Stimulated activated effector memory CD8-positive, alpha-beta T cell treated with anti-CD3 and anti-CD28 coated beads, Interleukin-12 subunit alpha, Interleukin-12 subunit beta, amount 100 ng/mL, for 72 hours (primary cell): ENCODE data around the gene EVI5L.

Source experiments
- ATAC-seq: fragments of 150-1000 bp; cut with Tn5 transposase; 2 replicates; pipeline ENCODE4 v1.10.0; 2021
- DNase-seq, 2 donors: peaks; one replicate each; pipeline ENCODE4 v3.0.0; 2021 to 2022; ENCODE audit warnings: low spot score in 2 of 2
- H3K27ac Mint-ChIP-seq: one replicate; pipeline ENCODE4 v1.8.0; 2022; ENCODE audit warnings: mild to moderate bottlenecking, mixed read lengths
- H3K36me3 Mint-ChIP-seq: one replicate; pipeline ENCODE4 v1.8.0; 2022; ENCODE audit warnings: mild to moderate bottlenecking, mixed read lengths
- H3K4me1 Mint-ChIP-seq: one replicate; pipeline ENCODE4 v1.8.0; 2022; ENCODE audit warnings: mixed read lengths
- H3K4me3 Mint-ChIP-seq: one replicate; pipeline ENCODE4 v1.8.0; 2022; ENCODE audit warnings: mild to moderate bottlenecking, mixed read lengths
- H3K9me3 Mint-ChIP-seq: one replicate; pipeline ENCODE4 v1.8.0; 2022; ENCODE audit warnings: mixed read lengths

The EVI5L gene

DNA sequence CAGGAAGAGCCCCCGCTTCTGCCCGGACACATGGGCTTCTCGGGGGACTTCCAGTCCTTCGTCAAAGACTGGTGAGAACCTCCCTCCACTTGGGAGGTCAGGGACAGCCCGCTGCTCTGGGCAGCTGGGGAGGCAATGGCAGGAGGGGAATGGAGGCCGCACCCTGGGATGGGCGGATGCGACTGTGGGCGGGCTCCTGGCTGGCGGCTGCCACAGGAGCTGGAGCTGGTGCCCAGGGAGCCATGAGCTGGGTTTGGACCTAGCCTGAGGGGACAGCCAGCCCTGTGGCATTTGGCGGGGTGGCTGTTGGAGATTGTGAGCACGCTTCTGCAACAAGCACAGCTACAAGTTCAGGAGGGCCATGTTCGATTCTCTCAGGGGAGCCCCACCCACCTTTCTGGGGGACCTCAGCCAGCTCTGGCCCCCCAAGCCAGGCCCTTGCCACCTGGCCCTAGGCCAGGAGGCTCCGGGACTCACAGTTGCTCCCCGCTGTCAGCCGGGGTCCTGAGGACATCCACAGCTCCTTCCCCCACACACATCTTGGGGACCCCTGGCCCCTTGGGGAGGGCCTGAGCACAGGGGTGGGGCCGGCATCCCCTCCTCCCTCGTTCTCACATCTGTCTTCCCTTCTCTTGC lies 81.6 kb downstream of the EVI5L start:
- peaks cover 23% of the 10 kb centered on the region for H3K4me1 Mint-ChIP-seq

GRCh38 chr19:7912144-7912696 lies 82.2 kb downstream of the EVI5L start:
- Mint-ChIP-seq H3K36me3 (peaks cover 21% of the 10 kb centered on the region), H3K4me1 (peaks cover 20% of the 10 kb centered on the region), H3K9me3 (no peaks in the 10 kb centered on the region), H3K4me3 (no peak overlapping the region), H3K27ac (no peak overlapping the region)
- no peak for DNase-seq
- ATAC-seq = no peak

More for the DNA sequence above, 81.6 kb downstream of the EVI5L start:
- Mint-ChIP-seq H3K9me3 (no peaks in the 10 kb centered on the region), H3K36me3 (peaks cover 26% of the 10 kb centered on the region), H3K27ac (no peak overlapping the region), H3K4me3 (no peak overlapping the region)
- peak in 1 of 2 donors; percentile 49 for DNase-seq
- no peak for ATAC-seq

- no peak overlapping the region for H3K27ac Mint-ChIP-seq
Measured at GRCh38 chr19:7912697-7913564, 82.9 kb downstream of the EVI5L start.

GRCh38 chr19:7913652-7914051 lies 83.6 kb downstream of the EVI5L start:
- H3K4me1 Mint-ChIP-seq = peaks cover 22% of the 10 kb centered on the region
- no peak for DNase-seq
- peaks cover 15% of the 10 kb centered on the region for H3K36me3 Mint-ChIP-seq
- H3K27ac Mint-ChIP-seq = no peak overlapping the region
- no peak overlapping the region for H3K4me3 Mint-ChIP-seq
- ATAC-seq = no peak
- H3K9me3 Mint-ChIP-seq = no peaks in the 10 kb centered on the region

More at GRCh38 chr19:7912697-7913564, 82.9 kb downstream of the EVI5L start:
- no peaks in the 10 kb centered on the region for H3K9me3 Mint-ChIP-seq
- peaks cover 19% of the 10 kb centered on the region for H3K4me1 Mint-ChIP-seq
- no peak for DNase-seq
- no peak overlapping the region for H3K4me3 Mint-ChIP-seq
- H3K36me3 Mint-ChIP-seq = peaks cover 15% of the 10 kb centered on the region
- no peak for ATAC-seq

- H3K9me3 Mint-ChIP-seq = no peaks in the 10 kb centered on the region
- DNase-seq = no peak
- no peak overlapping the region for H3K27ac Mint-ChIP-seq
- H3K4me3 Mint-ChIP-seq = no peak overlapping the region
- peaks cover 15% of the 10 kb centered on the region for H3K36me3 Mint-ChIP-seq
- ATAC-seq = no peak
- peaks cover 22% of the 10 kb centered on the region for H3K4me1 Mint-ChIP-seq
Measured at GRCh38 chr19:7914099-7914498, 84.1 kb downstream of the EVI5L start.
